ENCODE measurements around the gene DLG2. TPM values are rescaled to one million over a fixed set of nuclear protein-coding genes. Genes with fewer than 3 reads are reported as not detected.

The DLG2 gene
- total and polyA plus RNA-seq, 2 of the 8 experiments (the other 6 are each of a cell fraction or from before 2014, with no cell fraction given), result 1.7 to 14.3 TPM

DNA sequence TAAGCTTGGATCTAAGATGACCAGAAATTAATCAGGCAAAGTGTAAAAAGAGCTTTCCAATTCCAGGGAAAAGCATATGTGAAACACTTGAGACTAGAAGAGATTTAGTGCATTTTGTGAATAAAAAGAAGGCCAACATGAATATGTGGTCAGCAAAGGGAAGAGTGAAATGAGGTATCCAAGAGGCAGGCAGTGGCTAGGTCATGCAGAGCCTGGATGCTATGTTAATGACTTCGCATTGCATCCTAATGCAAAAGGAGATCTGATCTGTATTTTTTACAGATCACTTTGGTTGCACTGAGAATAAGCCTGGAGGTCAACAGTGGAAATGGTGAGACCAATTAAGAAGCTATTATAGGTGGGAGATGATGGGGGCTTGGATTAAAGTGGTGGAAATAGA lies 1699.7 kb downstream of the DLG2 start:
- Histone ChIP-seq H2BK120ac (replicated peaks; ENCODE audit: low read depth, low read length) (no peak overlapping the region), H2AFZ (ENCODE audit: low read length) (no peak overlapping the region), H3K27ac (ENCODE audit: low read depth, low read length) (no peak overlapping the region), H3K4me1 (replicated peaks in 1 of 4; ENCODE audit: control insufficient read depth in 3 of 4, insufficient read depth in 4 of 4, low read length in 3 of 4) (no peaks in the 10 kb centered on the region), H2BK20ac (ENCODE audit: low read length) (no peak overlapping the region), H3K23me2 (ENCODE audit: low read depth, low read length) (no peaks in the 10 kb centered on the region), H3K9me3 (ENCODE audit: insufficient read depth in 2 of 2, low read depth in 1 of 2, low read length in 1 of 2) (no peaks in the 10 kb centered on the region), H2AK5ac (ENCODE audit: low read depth, low read length) (no peak overlapping the region), H3K9ac (replicated peaks in 1 of 4; ENCODE audit: extremely low read depth in 1 of 4, low read depth in 3 of 4, low read length in 3 of 4) (no peak overlapping the region), H3K27me3 (replicated peaks in 1 of 4; ENCODE audit: control insufficient read depth in 3 of 4, extremely low read depth in 1 of 4, insufficient read depth in 3 of 4, low read length in 3 of 4) (no peaks in the 10 kb centered on the region), H3K56ac (replicated peaks; ENCODE audit: insufficient read length, low read depth, low read length) (no peak overlapping the region), H3K23ac (ENCODE audit: insufficient read length) (no peak overlapping the region), H3K79me2 (ENCODE audit: control insufficient read depth in 1 of 2, insufficient read depth in 2 of 2, low read length in 2 of 2) (no peaks in the 10 kb centered on the region), H3K36me3 (ENCODE audit: control insufficient read depth in 2 of 4, insufficient read depth in 4 of 4, low read length in 3 of 4) (no peaks in the 10 kb centered on the region), H3K79me1 (ENCODE audit: low read depth, low read length) (no peaks in the 10 kb centered on the region), H3K18ac (ENCODE audit: extremely low read depth, low read length) (no peak overlapping the region), H3K4me3 (ENCODE audit: extremely low read depth in 1 of 4, insufficient read depth in 2 of 4, low read depth in 3 of 4, low read length in 4 of 4) (no peak overlapping the region), H3K4ac (replicated peaks; ENCODE audit: insufficient read length, low read depth, low read length) (no peak overlapping the region), H3K4me2 (ENCODE audit: insufficient read depth in 1 of 2, low read depth in 2 of 2, low read length in 2 of 2) (no peak overlapping the region), H4K91ac (replicated peaks; ENCODE audit: insufficient read length, low read length) (no peak overlapping the region), H4K8ac (ENCODE audit: extremely low read depth, insufficient read depth, low read length) (no peak overlapping the region), H2BK12ac (ENCODE audit: low read depth, low read length) (no peak overlapping the region), H4K5ac (ENCODE audit: insufficient read length, low read depth, low read length) (no peak overlapping the region), H3K14ac (ENCODE audit: insufficient read length) (no peak overlapping the region), H4K20me1 (replicated peaks in 1 of 2; ENCODE audit: control insufficient read depth in 1 of 2, insufficient read depth in 2 of 2, low read length in 2 of 2) (no peaks in the 10 kb centered on the region), H2BK5ac (ENCODE audit: low read depth, low read length) (no peak overlapping the region), H2BK15ac (ENCODE audit: low read length) (no peak overlapping the region)
- ChIA-PET POLR2A (ENCODE audit: partially characterized antibody) (no interaction called here), CTCF (ENCODE audit: partially characterized antibody) (interaction anchor here (0.7 to 1.9 kb wide), 4 partner anchors 12 to 91 kb away, joined by 3 to 4 read pairs (median 4); no protein-coding TSS in a partner anchor)
- DNase-seq (ENCODE audit: low read depth in 1 of 2, low spot score in 2 of 2), result no peak
- WGBS, 2 experiments (ENCODE audit: extremely low coverage in 1 of 2, insufficient coverage in 1 of 2, insufficient read length in 1 of 2, insufficient replicate concordance in 2 of 2, low coverage in 1 of 2, low lambda C conversion rate in 2 of 2, missing lambda C conversion rate in 1 of 2), result 100% methylated on average over 1 of the region's 1 CpG; no CpG with 5 or more reads in 1 of the 2 experiments
- FAIRE-seq, result no peak
- TF ChIP-seq, protein P1, sequence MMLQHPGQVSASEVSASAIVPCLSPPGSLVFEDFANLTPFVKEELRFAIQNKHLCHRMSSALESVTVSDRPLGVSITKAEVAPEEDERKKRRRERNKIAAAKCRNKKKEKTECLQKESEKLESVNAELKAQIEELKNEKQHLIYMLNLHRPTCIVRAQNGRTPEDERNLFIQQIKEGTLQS (IDR thresholded peaks at IDR 0.05; ENCODE audit: insufficient read depth, low read depth, low read length), result no peak
- TF ChIP-seq SRF (IDR thresholded peaks at IDR 0.05; ENCODE audit: low read depth, low read length) (no peak), TEAD4 (IDR thresholded peaks at IDR 0.05; ENCODE audit: low read depth, low read length) (no peak), CHD1 (IDR thresholded peaks at IDR 0.05; ENCODE audit: low read depth, low read length) (no peak), POU5F1 (IDR thresholded peaks at IDR 0.05; ENCODE audit: low read depth, low read length) (no peak), EP300 (IDR thresholded peaks at IDR 0.05; ENCODE audit: borderline replicate concordance in 1 of 2, low read depth in 2 of 2, low read length in 2 of 2) (no peak), KDM4A (IDR thresholded peaks at IDR 0.05; ENCODE audit: low read depth, low read length, severe bottlenecking) (no peak), RBBP5 (IDR thresholded peaks at IDR 0.05; ENCODE audit: borderline replicate concordance, low read depth, low read length) (no peak), CREB1 (IDR thresholded peaks at IDR 0.05) (no peak), SUZ12 (IDR thresholded peaks at IDR 0.05; ENCODE audit: low read length) (no peak), CHD2 (IDR thresholded peaks at IDR 0.05; ENCODE audit: low read length) (no peak)
- TF ChIP-seq, protein P2, sequence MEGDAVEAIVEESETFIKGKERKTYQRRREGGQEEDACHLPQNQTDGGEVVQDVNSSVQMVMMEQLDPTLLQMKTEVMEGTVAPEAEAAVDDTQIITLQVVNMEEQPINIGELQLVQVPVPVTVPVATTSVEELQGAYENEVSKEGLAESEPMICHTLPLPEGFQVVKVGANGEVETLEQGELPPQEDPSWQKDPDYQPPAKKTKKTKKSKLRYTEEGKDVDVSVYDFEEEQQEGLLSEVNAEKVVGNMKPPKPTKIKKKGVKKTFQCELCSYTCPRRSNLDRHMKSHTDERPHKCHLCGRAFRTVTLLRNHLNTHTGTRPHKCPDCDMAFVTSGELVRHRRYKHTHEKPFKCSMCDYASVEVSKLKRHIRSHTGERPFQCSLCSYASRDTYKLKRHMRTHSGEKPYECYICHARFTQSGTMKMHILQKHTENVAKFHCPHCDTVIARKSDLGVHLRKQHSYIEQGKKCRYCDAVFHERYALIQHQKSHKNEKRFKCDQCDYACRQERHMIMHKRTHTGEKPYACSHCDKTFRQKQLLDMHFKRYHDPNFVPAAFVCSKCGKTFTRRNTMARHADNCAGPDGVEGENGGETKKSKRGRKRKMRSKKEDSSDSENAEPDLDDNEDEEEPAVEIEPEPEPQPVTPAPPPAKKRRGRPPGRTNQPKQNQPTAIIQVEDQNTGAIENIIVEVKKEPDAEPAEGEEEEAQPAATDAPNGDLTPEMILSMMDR (IDR thresholded peaks at IDR 0.05; ENCODE audit: control extremely low read depth in 1 of 3, insufficient read depth in 1 of 3, low read depth in 1 of 3, low read length in 3 of 3), result no peak
